Endothelial cell (in vitro differentiated cells): Measurements from ENCODE around the gene RANBP3. TPM values are rescaled to one million over a fixed set of nuclear protein-coding genes. Genes with fewer than 3 reads are reported as not detected.

Source experiments
- DNase-seq: peaks from one replicate; pipeline ENCODE4 v3.0.0; 2021; ENCODE audit warnings: low spot score
- H3K27ac Mint-ChIP-seq: one replicate; pipeline ENCODE4 v1.8.0; 2021; ENCODE audit warnings: mixed read lengths, inconsistent platforms; ENCODE audit not compliant: unreplicated experiment
- H3K27me3 Mint-ChIP-seq: one replicate; pipeline ENCODE4 v1.8.0; 2021; ENCODE audit warnings: mild to moderate bottlenecking, moderate library complexity, mixed read lengths, inconsistent platforms; ENCODE audit not compliant: unreplicated experiment
- H3K36me3 Mint-ChIP-seq: one replicate; pipeline ENCODE4 v1.8.0; 2021; ENCODE audit warnings: mild to moderate bottlenecking, low read depth, mixed read lengths, inconsistent platforms; ENCODE audit not compliant: unreplicated experiment
- H3K4me1 Mint-ChIP-seq: one replicate; pipeline ENCODE4 v1.8.0; 2021; ENCODE audit warnings: mild to moderate bottlenecking, mixed read lengths, inconsistent platforms; ENCODE audit not compliant: unreplicated experiment
- H3K4me3 Mint-ChIP-seq: one replicate; pipeline ENCODE4 v1.8.0; 2021; ENCODE audit warnings: mild to moderate bottlenecking, mixed read lengths, inconsistent platforms; ENCODE audit not compliant: unreplicated experiment
- H3K9me3 Mint-ChIP-seq: one replicate; pipeline ENCODE4 v1.8.0; 2021; ENCODE audit warnings: mixed read lengths, inconsistent platforms; ENCODE audit not compliant: unreplicated experiment
- total RNA-seq: library from RNA; stranded (reverse); fragmentation: NEBNext Ultra II Directional; extraction: Animal tissue kit (Norgen Biotek cat#: 25700); gene quantifications from one replicate; pipeline ENCODE4 v1.2.1, GENCODE V29; 2021; ENCODE audit not compliant: unreplicated experiment
- TF ChIP-seq, protein P1 (sequence below): fragments of 200-600 bp; sonication (generic); IDR thresholded peaks from one replicate; pipeline ENCODE4 v1.5.0; 2021; ENCODE audit warnings: antibody characterized with exemption; ENCODE audit not compliant: unreplicated experiment

The RANBP3 gene
- total RNA-seq, 1 donor from 2014 or later: 69.5 TPM

DNA sequence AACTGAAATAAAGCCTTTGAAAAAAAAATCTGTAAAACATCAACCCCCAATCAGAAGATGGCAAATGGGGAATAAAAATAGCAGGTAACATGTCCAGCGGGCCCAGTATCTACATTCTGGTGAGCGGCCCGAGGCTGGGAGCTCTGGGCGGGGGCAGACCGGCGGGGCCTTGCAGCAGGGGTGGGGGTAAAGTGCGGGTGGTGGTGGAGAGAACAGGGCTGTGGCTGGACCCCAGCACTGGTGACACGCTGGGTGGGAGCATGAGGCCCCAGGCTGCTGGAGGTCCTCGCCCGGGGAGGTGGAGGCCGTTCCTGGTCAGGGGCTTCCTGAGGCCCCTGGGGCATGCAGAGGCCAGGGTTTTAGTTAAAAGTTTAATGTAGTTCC, 62.2 kb downstream of the RANBP3 start:
- Mint-ChIP-seq H3K36me3 (peaks cover 4% of the 10 kb centered on the region), H3K27me3 (peaks cover 8% of the 10 kb centered on the region), H3K9me3 (no peaks in the 10 kb centered on the region), H3K4me3 (no peak overlapping the region), H3K4me1 (no peaks in the 10 kb centered on the region), H3K27ac (no peak overlapping the region)
- no peak for DNase-seq
- TF ChIP-seq, protein P1, sequence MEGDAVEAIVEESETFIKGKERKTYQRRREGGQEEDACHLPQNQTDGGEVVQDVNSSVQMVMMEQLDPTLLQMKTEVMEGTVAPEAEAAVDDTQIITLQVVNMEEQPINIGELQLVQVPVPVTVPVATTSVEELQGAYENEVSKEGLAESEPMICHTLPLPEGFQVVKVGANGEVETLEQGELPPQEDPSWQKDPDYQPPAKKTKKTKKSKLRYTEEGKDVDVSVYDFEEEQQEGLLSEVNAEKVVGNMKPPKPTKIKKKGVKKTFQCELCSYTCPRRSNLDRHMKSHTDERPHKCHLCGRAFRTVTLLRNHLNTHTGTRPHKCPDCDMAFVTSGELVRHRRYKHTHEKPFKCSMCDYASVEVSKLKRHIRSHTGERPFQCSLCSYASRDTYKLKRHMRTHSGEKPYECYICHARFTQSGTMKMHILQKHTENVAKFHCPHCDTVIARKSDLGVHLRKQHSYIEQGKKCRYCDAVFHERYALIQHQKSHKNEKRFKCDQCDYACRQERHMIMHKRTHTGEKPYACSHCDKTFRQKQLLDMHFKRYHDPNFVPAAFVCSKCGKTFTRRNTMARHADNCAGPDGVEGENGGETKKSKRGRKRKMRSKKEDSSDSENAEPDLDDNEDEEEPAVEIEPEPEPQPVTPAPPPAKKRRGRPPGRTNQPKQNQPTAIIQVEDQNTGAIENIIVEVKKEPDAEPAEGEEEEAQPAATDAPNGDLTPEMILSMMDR: no peak

DNA sequence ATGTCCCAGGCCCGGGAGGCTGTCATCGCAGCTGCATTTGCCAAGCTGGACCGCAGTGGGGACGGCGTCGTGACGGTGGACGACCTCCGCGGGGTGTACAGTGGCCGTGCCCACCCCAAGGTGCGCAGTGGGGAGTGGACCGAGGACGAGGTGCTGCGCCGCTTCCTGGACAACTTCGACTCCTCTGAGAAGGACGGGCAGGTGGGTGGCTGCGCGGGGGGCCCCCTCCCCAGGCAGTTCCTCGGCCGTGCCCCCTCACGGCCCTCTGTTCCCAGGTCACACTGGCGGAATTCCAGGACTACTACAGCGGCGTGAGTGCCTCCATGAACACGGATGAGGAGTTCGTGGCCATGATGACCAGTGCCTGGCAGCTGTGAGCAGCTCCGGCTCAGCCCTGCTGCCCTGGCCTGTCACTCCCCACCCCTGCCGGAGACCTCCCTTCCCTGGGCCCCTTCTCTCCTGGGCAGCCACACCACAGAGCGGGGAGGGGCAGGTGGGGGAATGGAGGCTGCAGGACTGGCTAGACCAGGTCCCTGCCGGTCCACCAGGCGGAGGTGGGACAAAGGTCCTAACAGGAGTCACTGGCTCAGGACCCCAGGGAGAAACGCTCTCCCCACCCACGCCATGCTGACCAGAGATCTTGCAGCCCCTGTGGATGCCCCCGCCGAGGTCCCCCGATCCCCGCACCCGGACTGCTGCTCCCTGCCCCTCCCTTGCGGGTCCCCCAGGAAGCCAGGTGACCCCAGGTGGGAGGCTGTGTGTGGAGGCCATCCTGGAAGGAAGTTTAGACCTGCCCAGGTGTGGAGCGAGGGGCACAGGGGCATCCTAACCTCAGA, 62.8 kb downstream of the RANBP3 start:
- H3K36me3 Mint-ChIP-seq: peaks cover 4% of the 10 kb centered on the region
- H3K4me1 Mint-ChIP-seq: no peaks in the 10 kb centered on the region
- DNase-seq: no peak
- no peaks in the 10 kb centered on the region for H3K9me3 Mint-ChIP-seq
- peaks cover 8% of the 10 kb centered on the region for H3K27me3 Mint-ChIP-seq
- H3K4me3 Mint-ChIP-seq: no peak overlapping the region
- TF ChIP-seq, protein P1: no peak
- H3K27ac Mint-ChIP-seq: no peak overlapping the region

DNA sequence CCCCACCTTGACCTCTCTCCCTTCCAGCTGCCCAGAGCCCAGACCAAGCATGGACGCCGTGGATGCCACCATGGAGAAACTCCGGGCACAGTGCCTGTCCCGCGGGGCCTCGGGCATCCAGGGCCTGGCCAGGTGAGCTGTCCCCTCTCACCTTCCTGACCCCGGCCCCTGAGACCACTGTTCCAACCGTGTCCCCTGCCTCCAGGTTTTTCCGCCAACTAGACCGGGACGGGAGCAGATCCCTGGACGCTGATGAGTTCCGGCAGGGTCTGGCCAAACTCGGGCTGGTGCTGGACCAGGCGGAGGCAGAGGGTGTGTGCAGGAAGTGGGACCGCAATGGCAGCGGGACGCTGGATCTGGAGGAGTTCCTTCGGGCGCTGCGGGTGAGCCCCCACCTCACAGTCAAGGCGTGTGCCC, 63.6 kb downstream of the RANBP3 start:
- no peak for DNase-seq
- TF ChIP-seq, protein P1: no peak
- peaks cover 4% of the 10 kb centered on the region for H3K36me3 Mint-ChIP-seq
- H3K4me3 Mint-ChIP-seq: no peak overlapping the region
- H3K9me3 Mint-ChIP-seq: no peaks in the 10 kb centered on the region
- no peak overlapping the region for H3K27ac Mint-ChIP-seq
- no peaks in the 10 kb centered on the region for H3K4me1 Mint-ChIP-seq
- peaks cover 10% of the 10 kb centered on the region for H3K27me3 Mint-ChIP-seq

DNA sequence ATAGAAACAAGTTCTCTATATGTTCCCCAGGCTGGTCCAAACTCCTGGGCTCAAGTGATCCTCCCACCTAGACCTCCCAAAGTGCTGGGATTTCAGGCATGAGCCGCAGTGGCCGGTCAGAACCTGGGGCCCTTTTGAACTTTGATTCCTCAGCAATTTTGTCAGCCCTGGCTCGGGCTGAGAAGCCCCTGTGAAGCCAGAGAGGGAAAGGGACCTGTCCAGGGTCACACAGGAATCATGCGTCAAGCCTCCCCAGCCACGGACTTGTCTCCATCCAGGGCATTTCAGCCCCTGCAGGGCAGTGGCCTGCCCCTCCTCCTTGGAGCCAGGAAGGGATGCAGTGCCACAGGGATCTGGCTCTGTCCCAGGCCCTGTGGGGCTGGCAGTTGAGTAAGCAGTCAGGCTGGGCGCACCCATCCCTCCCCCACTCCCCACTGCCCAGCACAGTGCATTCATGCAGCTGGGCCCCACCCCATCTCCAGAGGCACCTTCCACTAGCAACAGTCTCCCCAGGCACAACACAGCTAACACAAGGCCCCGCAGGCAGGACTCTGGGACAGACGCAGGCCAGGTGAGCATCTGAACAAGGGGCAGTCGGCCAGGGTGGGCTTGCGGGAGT, 64.1 kb downstream of the RANBP3 start, which contains the start of gene CAPS:
CAPS (plus strand) TSS at position 516 of the 619 bp plus-strand sequence. CDS start 153 bp downstream, outside the sequence.
- Mint-ChIP-seq H3K27me3 (peaks cover 10% of the 10 kb centered on the region), H3K36me3 (peaks cover 4% of the 10 kb centered on the region), H3K27ac (no peak within 1 kb of the TSS), H3K4me1 (no peaks in the 10 kb centered on the region), H3K9me3 (no peaks in the 10 kb centered on the region), H3K4me3 (no peak within 1 kb of the TSS)
- no peak for DNase-seq
- TF ChIP-seq, protein P1: no peak

DNA sequence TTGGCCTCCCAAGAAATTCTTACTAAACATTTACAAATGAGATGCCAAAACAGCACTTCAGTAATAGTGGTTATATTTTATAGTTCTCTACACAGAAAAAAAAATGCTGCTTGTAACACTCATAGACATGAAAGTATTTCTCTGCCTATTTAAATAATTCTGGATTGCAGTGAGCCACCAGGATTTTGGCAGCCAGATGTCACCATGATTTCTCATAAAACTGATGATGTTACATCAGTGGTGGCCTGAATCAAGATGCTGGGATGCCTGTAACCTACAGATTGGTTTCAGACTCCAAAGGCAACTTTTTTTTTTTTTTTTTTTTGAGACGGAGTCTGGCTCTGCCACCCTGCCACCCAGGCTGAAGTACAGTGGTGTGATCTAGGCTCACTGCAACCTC, 66.6 kb downstream of the RANBP3 start:
- Mint-ChIP-seq H3K36me3 (no peaks in the 10 kb centered on the region), H3K27me3 (peaks cover 5% of the 10 kb centered on the region), H3K4me1 (no peaks in the 10 kb centered on the region), H3K9me3 (no peaks in the 10 kb centered on the region), H3K27ac (no peak overlapping the region), H3K4me3 (no peak overlapping the region)
- TF ChIP-seq, protein P1: no peak
- no peak for DNase-seq
